ENCODE measurements around the gene ACP4.
A peak's percentile ranks its signal among the peaks of the same experiment; 100 is the strongest.

Gene ACP4

GRCh38 chr19:50821248-50821612 is 31.0 kb downstream of the ACP4 start:
- Histone ChIP-seq H3K4me1 (ENCODE audit: control insufficient read depth in 2 of 2, insufficient read depth in 2 of 2, low read length in 2 of 2) (peaks cover 24 to 55% of the 10 kb centered on the region in 2 donors), H3K9ac (ENCODE audit: low read depth in 1 of 2, low read length in 2 of 2) (peak overlapping the region in 1 of 2 donors; percentile 44), H3K9me3 (ENCODE audit: control insufficient read depth in 2 of 2, low read length in 2 of 2) (no peaks in the 10 kb centered on the region), H3K27ac (ENCODE audit: low read depth in 2 of 2, low read length in 2 of 2) (peak overlapping the region; percentile 76 to 89), H3K36me3 (ENCODE audit: control insufficient read depth in 2 of 2, insufficient read depth in 2 of 2, low read length in 2 of 2) (no peaks in the 10 kb centered on the region), H3K27me3 (ENCODE audit: control insufficient read depth in 2 of 2, insufficient read depth in 2 of 2, low read length in 2 of 2) (peaks cover 8 to 12% of the 10 kb centered on the region in 2 donors), H3K4me3 (ENCODE audit: low read length in 2 of 2) (peak overlapping the region in 1 of 2 donors; percentile 63)

- H3K4me3 ChIP-seq (ENCODE audit: low read length in 2 of 2) = no peak overlapping the region
- H3K9ac ChIP-seq (ENCODE audit: low read depth in 1 of 2, low read length in 2 of 2) = peak overlapping the region in 1 of 2 donors; percentile 44
- peaks cover 24 to 55% of the 10 kb centered on the region in 2 donors for H3K4me1 ChIP-seq (ENCODE audit: control insufficient read depth in 2 of 2, insufficient read depth in 2 of 2, low read length in 2 of 2)
- no peaks in the 10 kb centered on the region for H3K36me3 ChIP-seq (ENCODE audit: control insufficient read depth in 2 of 2, insufficient read depth in 2 of 2, low read length in 2 of 2)
- no peaks in the 10 kb centered on the region for H3K9me3 ChIP-seq (ENCODE audit: control insufficient read depth in 2 of 2, low read length in 2 of 2)
- peaks cover 8 to 12% of the 10 kb centered on the region in 2 donors for H3K27me3 ChIP-seq (ENCODE audit: control insufficient read depth in 2 of 2, insufficient read depth in 2 of 2, low read length in 2 of 2)
- H3K27ac ChIP-seq (ENCODE audit: low read depth in 2 of 2, low read length in 2 of 2) = peak overlapping the region; percentile 76 to 89
These were observed 31.4 kb downstream of the ACP4 start for GRCh38 chr19:50821622-50822021.

- H3K27me3 ChIP-seq (ENCODE audit: control insufficient read depth in 2 of 2, insufficient read depth in 2 of 2, low read length in 2 of 2) = peaks cover 8 to 12% of the 10 kb centered on the region in 2 donors
- no peaks in the 10 kb centered on the region for H3K36me3 ChIP-seq (ENCODE audit: control insufficient read depth in 2 of 2, insufficient read depth in 2 of 2, low read length in 2 of 2)
- no peak overlapping the region for H3K4me3 ChIP-seq (ENCODE audit: low read length in 2 of 2)
- H3K9me3 ChIP-seq (ENCODE audit: control insufficient read depth in 2 of 2, low read length in 2 of 2) = no peaks in the 10 kb centered on the region
- H3K4me1 ChIP-seq (ENCODE audit: control insufficient read depth in 2 of 2, insufficient read depth in 2 of 2, low read length in 2 of 2) = peaks cover 24 to 53% of the 10 kb centered on the region in 2 donors
- peak overlapping the region; percentile 76 to 89 for H3K27ac ChIP-seq (ENCODE audit: low read depth in 2 of 2, low read length in 2 of 2)
- H3K9ac ChIP-seq (ENCODE audit: low read depth in 1 of 2, low read length in 2 of 2) = peak overlapping the region in 1 of 2 donors; percentile 27
These were observed 32.5 kb downstream of the ACP4 start for GRCh38 chr19:50822661-50823208.

- Histone ChIP-seq H3K9ac (ENCODE audit: low read depth in 1 of 2, low read length in 2 of 2) (peak within 1 kb of the TSS in 1 of 2 donors; percentile 39), H3K36me3 (ENCODE audit: control insufficient read depth in 2 of 2, insufficient read depth in 2 of 2, low read length in 2 of 2) (no peaks in the 10 kb centered on the region), H3K4me1 (ENCODE audit: control insufficient read depth in 2 of 2, insufficient read depth in 2 of 2, low read length in 2 of 2) (peaks cover 19 to 49% of the 10 kb centered on the region in 2 donors), H3K9me3 (ENCODE audit: control insufficient read depth in 2 of 2, low read length in 2 of 2) (no peaks in the 10 kb centered on the region), H3K27ac (ENCODE audit: low read depth in 2 of 2, low read length in 2 of 2) (peak within 1 kb of the TSS; percentile 76 to 89), H3K27me3 (ENCODE audit: control insufficient read depth in 2 of 2, insufficient read depth in 2 of 2, low read length in 2 of 2) (peaks cover 8% of the 10 kb centered on the region in 2 donors), H3K4me3 (ENCODE audit: low read length in 2 of 2) (no peak within 1 kb of the TSS)
These were observed 33.3 kb downstream of the ACP4 start, which contains the start of gene KLK1 for GRCh38 chr19:50823389-50824042. Gene KLK1 (minus strand): TSS chr19:50823787. CDS start chr19:50823748, 39 bp downstream.

- H3K4me1 ChIP-seq (ENCODE audit: control insufficient read depth in 2 of 2, insufficient read depth in 2 of 2, low read length in 2 of 2) = peaks cover 5 to 30% of the 10 kb centered on the region in 2 donors
- H3K4me3 ChIP-seq (ENCODE audit: low read length in 2 of 2) = no peak overlapping the region
- peaks cover 0 to 3% of the 10 kb centered on the region in 2 donors for H3K27me3 ChIP-seq (ENCODE audit: control insufficient read depth in 2 of 2, insufficient read depth in 2 of 2, low read length in 2 of 2)
- H3K36me3 ChIP-seq (ENCODE audit: control insufficient read depth in 2 of 2, insufficient read depth in 2 of 2, low read length in 2 of 2) = no peaks in the 10 kb centered on the region
- no peak overlapping the region for H3K27ac ChIP-seq (ENCODE audit: low read depth in 2 of 2, low read length in 2 of 2)
- H3K9ac ChIP-seq (ENCODE audit: low read depth in 1 of 2, low read length in 2 of 2) = no peak overlapping the region
- H3K9me3 ChIP-seq (ENCODE audit: control insufficient read depth in 2 of 2, low read length in 2 of 2) = no peaks in the 10 kb centered on the region
These were observed 36.5 kb downstream of the ACP4 start for GRCh38 chr19:50826492-50827240.

GRCh38 chr19:50827476-50827875 is 37.3 kb downstream of the ACP4 start:
- Histone ChIP-seq H3K27me3 (ENCODE audit: control insufficient read depth in 2 of 2, insufficient read depth in 2 of 2, low read length in 2 of 2) (peaks cover 0 to 3% of the 10 kb centered on the region in 2 donors), H3K4me3 (ENCODE audit: low read length in 2 of 2) (no peak overlapping the region), H3K27ac (ENCODE audit: low read depth in 2 of 2, low read length in 2 of 2) (no peak overlapping the region), H3K36me3 (ENCODE audit: control insufficient read depth in 2 of 2, insufficient read depth in 2 of 2, low read length in 2 of 2) (no peaks in the 10 kb centered on the region), H3K4me1 (ENCODE audit: control insufficient read depth in 2 of 2, insufficient read depth in 2 of 2, low read length in 2 of 2) (peaks cover 4 to 22% of the 10 kb centered on the region in 2 donors), H3K9ac (ENCODE audit: low read depth in 1 of 2, low read length in 2 of 2) (no peak overlapping the region), H3K9me3 (ENCODE audit: control insufficient read depth in 2 of 2, low read length in 2 of 2) (no peaks in the 10 kb centered on the region)

GRCh38 chr19:50829801-50830200 is 39.6 kb downstream of the ACP4 start:
- H3K9me3 ChIP-seq (ENCODE audit: control insufficient read depth in 2 of 2, low read length in 2 of 2) = no peaks in the 10 kb centered on the region
- H3K4me3 ChIP-seq (ENCODE audit: low read length in 2 of 2) = no peak overlapping the region
- no peaks in the 10 kb centered on the region for H3K36me3 ChIP-seq (ENCODE audit: control insufficient read depth in 2 of 2, insufficient read depth in 2 of 2, low read length in 2 of 2)
- peaks cover 0 to 3% of the 10 kb centered on the region in 2 donors for H3K27me3 ChIP-seq (ENCODE audit: control insufficient read depth in 2 of 2, insufficient read depth in 2 of 2, low read length in 2 of 2)
- peak overlapping the region; percentile 15 to 32 for H3K27ac ChIP-seq (ENCODE audit: low read depth in 2 of 2, low read length in 2 of 2)
- H3K9ac ChIP-seq (ENCODE audit: low read depth in 1 of 2, low read length in 2 of 2) = no peak overlapping the region
- peaks cover 0 to 2% of the 10 kb centered on the region in 2 donors for H3K4me1 ChIP-seq (ENCODE audit: control insufficient read depth in 2 of 2, insufficient read depth in 2 of 2, low read length in 2 of 2)

GRCh38 chr19:50830266-50831025 is 40.2 kb downstream of the ACP4 start:
- Histone ChIP-seq H3K4me3 (ENCODE audit: low read length in 2 of 2) (no peak overlapping the region), H3K9ac (ENCODE audit: low read depth in 1 of 2, low read length in 2 of 2) (peak overlapping the region in 1 of 2 donors; percentile 47), H3K9me3 (ENCODE audit: control insufficient read depth in 2 of 2, low read length in 2 of 2) (no peaks in the 10 kb centered on the region), H3K4me1 (ENCODE audit: control insufficient read depth in 2 of 2, insufficient read depth in 2 of 2, low read length in 2 of 2) (peaks cover 5% of the 10 kb centered on the region in 2 donors), H3K27me3 (ENCODE audit: control insufficient read depth in 2 of 2, insufficient read depth in 2 of 2, low read length in 2 of 2) (peaks cover 0 to 3% of the 10 kb centered on the region in 2 donors), H3K27ac (ENCODE audit: low read depth in 2 of 2, low read length in 2 of 2) (peak overlapping the region; percentile 32 to 70), H3K36me3 (ENCODE audit: control insufficient read depth in 2 of 2, insufficient read depth in 2 of 2, low read length in 2 of 2) (no peaks in the 10 kb centered on the region)

GRCh38 chr19:50831026-50831396 is 40.8 kb downstream of the ACP4 start:
- Histone ChIP-seq H3K27ac (ENCODE audit: low read depth in 2 of 2, low read length in 2 of 2) (peak overlapping the region; percentile 21 to 70), H3K4me3 (ENCODE audit: low read length in 2 of 2) (no peak overlapping the region), H3K4me1 (ENCODE audit: control insufficient read depth in 2 of 2, insufficient read depth in 2 of 2, low read length in 2 of 2) (peaks cover 5 to 6% of the 10 kb centered on the region in 2 donors), H3K9me3 (ENCODE audit: control insufficient read depth in 2 of 2, low read length in 2 of 2) (no peaks in the 10 kb centered on the region), H3K27me3 (ENCODE audit: control insufficient read depth in 2 of 2, insufficient read depth in 2 of 2, low read length in 2 of 2) (peaks cover 0 to 5% of the 10 kb centered on the region in 2 donors), H3K9ac (ENCODE audit: low read depth in 1 of 2, low read length in 2 of 2) (peak overlapping the region in 1 of 2 donors; percentile 47), H3K36me3 (ENCODE audit: control insufficient read depth in 2 of 2, insufficient read depth in 2 of 2, low read length in 2 of 2) (no peaks in the 10 kb centered on the region)

All from mucosa of rectum (tissue), 2 donors.